Urinary bladder (tissue), 4 donors: Measurements from ENCODE around the gene DYSF. TPM values are rescaled to one million over a fixed set of nuclear protein-coding genes. Genes with fewer than 3 reads are reported as not detected.
"Not testable (repeated sequence)": the region's sequence is repeated elsewhere in the genome, so short reads cannot be mapped to it uniquely, and the experiment has no call there.

Experiments used
- DNase-seq: peaks from one replicate; pipeline ENCODE4 v3.0.0-alpha.2; 2015; ENCODE audit errors: extremely low spot score
- H3K27ac ChIP-seq: one replicate; pipeline ENCODE4 v1.5.1; 2013; ENCODE audit warnings: low read depth, mild to moderate bottlenecking, moderate library complexity
- H3K36me3 ChIP-seq: one replicate; pipeline ENCODE4 v1.6.1; 2013; ENCODE audit warnings: mild to moderate bottlenecking, moderate library complexity; ENCODE audit not compliant: insufficient read depth
- H3K4me1 ChIP-seq: one replicate; pipeline ENCODE4 v1.6.1; 2013; ENCODE audit warnings: mild to moderate bottlenecking, moderate library complexity; ENCODE audit not compliant: insufficient read depth
- H3K4me3 ChIP-seq: one replicate; pipeline ENCODE4 v1.5.1; 2013; ENCODE audit warnings: low read depth, low read length
- WGBS: extraction: QIAGEN DNeasy Blood & Tissue Kit; methylation state at CpG from one replicate; pipeline ENCODE4 v1.1.7; 2013; 5-methylcytosine and 5-hydroxymethylcytosine counted together
- polyA plus RNA-seq: library from polyadenylated mRNA; stranded (reverse); fragments of 200-250 nt; gene quantifications from one replicate; pipeline ENCODE4 v1.2.3, GENCODE V29; 2013
- total RNA-seq: library from RNA; depleted of rRNA; stranded (reverse); fragments of >200 nt; gene quantifications from one replicate; pipeline ENCODE4 v1.2.3, GENCODE V29; 2014
- donor health status: healthy with polysubstance abuse.
- donor health status: healthy.

The DYSF gene
- total and polyA plus RNA-seq, 2 donors, result 19.0 to 22.9 TPM

- no peak for DNase-seq
- Histone ChIP-seq H3K4me3 (no peak overlapping the region), H3K4me1 (no peaks in the 10 kb centered on the region), H3K36me3 (no peaks in the 10 kb centered on the region), H3K27ac (no peak overlapping the region)
- 82% methylated on average over 1 of the region's 1 CpG for WGBS
Measured at GRCh38 chr2:71647356-71647755, 194.0 kb downstream of the DYSF start.

GRCh38 chr2:71655498-71655897 is 202.1 kb downstream of the DYSF start:
- Histone ChIP-seq H3K27ac (no peak overlapping the region), H3K36me3 (no peaks in the 10 kb centered on the region), H3K4me3 (no peak overlapping the region), H3K4me1 (no peaks in the 10 kb centered on the region)
- WGBS, result 53% methylated on average over 2 of the region's 2 CpGs
- no peak for DNase-seq

GRCh38 chr2:71658256-71658655 is 204.9 kb downstream of the DYSF start:
- H3K36me3 ChIP-seq, H3K4me3 ChIP-seq, H3K4me1 ChIP-seq, DNase-seq, H3K27ac ChIP-seq: not testable (repeated sequence)
- 63% methylated on average over 2 of the region's 2 CpGs for WGBS

- DNase-seq, result no peak
- Histone ChIP-seq H3K4me3 (no peak overlapping the region), H3K27ac (no peak overlapping the region), H3K4me1 (no peaks in the 10 kb centered on the region), H3K36me3 (no peaks in the 10 kb centered on the region)
- WGBS, result 97% methylated on average over 3 of the region's 3 CpGs
Measured at GRCh38 chr2:71658771-71659170, 205.4 kb downstream of the DYSF start.

- 73% methylated on average over 5 of the region's 5 CpGs for WGBS
- Histone ChIP-seq H3K36me3 (no peaks in the 10 kb centered on the region), H3K27ac (no peak overlapping the region), H3K4me3 (no peak overlapping the region), H3K4me1 (no peaks in the 10 kb centered on the region)
- DNase-seq, result no peak
Measured at GRCh38 chr2:71659868-71660518, 206.6 kb downstream of the DYSF start.

- H3K36me3 ChIP-seq, result no peaks in the 10 kb centered on the region
Measured at GRCh38 chr2:71661782-71662181, 208.4 kb downstream of the DYSF start.

GRCh38 chr2:71662665-71663394 is 209.5 kb downstream of the DYSF start:
- no peaks in the 10 kb centered on the region for H3K36me3 ChIP-seq
- H3K27ac ChIP-seq, result no peak overlapping the region
- H3K4me1 ChIP-seq, result no peaks in the 10 kb centered on the region
- 91% methylated on average over 18 of the region's 18 CpGs for WGBS
- DNase-seq, result no peak
- no peak overlapping the region for H3K4me3 ChIP-seq

More at GRCh38 chr2:71661782-71662181, 208.4 kb downstream of the DYSF start:
- 64% methylated on average over 3 of the region's 3 CpGs for WGBS
- Histone ChIP-seq H3K4me1 (no peaks in the 10 kb centered on the region), H3K4me3 (no peak overlapping the region), H3K27ac (no peak overlapping the region)
- DNase-seq, result no peak

GRCh38 chr2:71664161-71664560 is 210.8 kb downstream of the DYSF start:
- no peak for DNase-seq
- Histone ChIP-seq H3K36me3 (no peaks in the 10 kb centered on the region), H3K4me3 (no peak overlapping the region), H3K4me1 (no peaks in the 10 kb centered on the region), H3K27ac (no peak overlapping the region)
- WGBS, result 84% methylated on average over 11 of the region's 11 CpGs

- no peak overlapping the region for H3K27ac ChIP-seq
- 91% methylated on average over 11 of the region's 11 CpGs for whole genome bisulfite sequencing
- no peak overlapping the region for H3K4me3 ChIP-seq
- no peaks in the 10 kb centered on the region for H3K36me3 ChIP-seq
- DNase-seq, result no peak
- H3K4me1 ChIP-seq, result no peaks in the 10 kb centered on the region
Measured at GRCh38 chr2:71665168-71666093, 212.1 kb downstream of the DYSF start.

- Histone ChIP-seq H3K4me3 (no peak overlapping the region), H3K4me1 (no peaks in the 10 kb centered on the region), H3K36me3 (no peaks in the 10 kb centered on the region), H3K27ac (no peak overlapping the region)
- WGBS, result 92% methylated on average over 5 of the region's 5 CpGs
- DNase-seq, result no peak
Measured at GRCh38 chr2:71666094-71666474, 212.7 kb downstream of the DYSF start.

GRCh38 chr2:71667256-71668182 is 214.2 kb downstream of the DYSF start:
- H3K36me3 ChIP-seq, result no peaks in the 10 kb centered on the region
- no peak overlapping the region for H3K27ac ChIP-seq
- DNase-seq, result no peak
- WGBS, result 89% methylated on average over 15 of the region's 15 CpGs
- H3K4me1 ChIP-seq, result no peaks in the 10 kb centered on the region
- H3K4me3 ChIP-seq, result no peak overlapping the region

- Histone ChIP-seq H3K4me1 (no peaks in the 10 kb centered on the region), H3K27ac (no peak overlapping the region), H3K4me3 (no peak overlapping the region), H3K36me3 (no peaks in the 10 kb centered on the region)
- 86% methylated on average over 17 of the region's 17 CpGs for WGBS
- no peak for DNase-seq
Measured at GRCh38 chr2:71668326-71669057, 215.1 kb downstream of the DYSF start.
